BLaER1 treated with 17β-estradiol and CSF1 and Interleukin-3, amounts not matched to agents 10 nM and 100 nM (cell line): Measurements from ENCODE around the gene SLCO4A1.

Experiments used
- H3K27ac ChIP-seq, 11 experiments: shearing (Covaris generic); formaldehyde crosslinking; 2 replicates each; pipeline ENCODE4 v1.8.1; 2022
- H3K27me3 ChIP-seq, 11 experiments: shearing (Covaris generic); formaldehyde crosslinking; 2 replicates each; pipeline ENCODE4 v1.8.1; 2022
- H3K36me3 ChIP-seq, 11 experiments: shearing (Covaris generic); formaldehyde crosslinking; 2 replicates each; pipeline ENCODE4 v1.8.1; 2022
- H3K4me1 ChIP-seq, 10 experiments: shearing (Covaris generic); formaldehyde crosslinking; 2 replicates each; pipeline ENCODE4 v1.8.1; 2022
- H3K4me2 ChIP-seq, 11 experiments: shearing (Covaris generic); formaldehyde crosslinking; 2 replicates each; pipeline ENCODE4 v1.8.1; 2022
- H3K4me3 ChIP-seq, 10 experiments: shearing (Covaris generic); formaldehyde crosslinking; 2 replicates each; pipeline ENCODE4 v1.8.1; 2022
- H3K9ac ChIP-seq, 11 experiments: shearing (Covaris generic); formaldehyde crosslinking; 2 replicates each; pipeline ENCODE4 v1.8.1; 2022
- H3K9me3 ChIP-seq, 11 experiments: shearing (Covaris generic); formaldehyde crosslinking; replicated peaks in 1 of 11; 2 replicates each; pipeline ENCODE4 v1.8.1; 2022
- H4K20me1 ChIP-seq, 11 experiments: shearing (Covaris generic); formaldehyde crosslinking; 2 replicates each; pipeline ENCODE4 v1.8.1; 2022
- Cebpa-rat ChIP-seq, 11 experiments: shearing (Covaris generic); IDR thresholded peaks; 2 replicates each; pipeline ENCODE4 v1.8.1; 2022

The SLCO4A1 gene

DNA sequence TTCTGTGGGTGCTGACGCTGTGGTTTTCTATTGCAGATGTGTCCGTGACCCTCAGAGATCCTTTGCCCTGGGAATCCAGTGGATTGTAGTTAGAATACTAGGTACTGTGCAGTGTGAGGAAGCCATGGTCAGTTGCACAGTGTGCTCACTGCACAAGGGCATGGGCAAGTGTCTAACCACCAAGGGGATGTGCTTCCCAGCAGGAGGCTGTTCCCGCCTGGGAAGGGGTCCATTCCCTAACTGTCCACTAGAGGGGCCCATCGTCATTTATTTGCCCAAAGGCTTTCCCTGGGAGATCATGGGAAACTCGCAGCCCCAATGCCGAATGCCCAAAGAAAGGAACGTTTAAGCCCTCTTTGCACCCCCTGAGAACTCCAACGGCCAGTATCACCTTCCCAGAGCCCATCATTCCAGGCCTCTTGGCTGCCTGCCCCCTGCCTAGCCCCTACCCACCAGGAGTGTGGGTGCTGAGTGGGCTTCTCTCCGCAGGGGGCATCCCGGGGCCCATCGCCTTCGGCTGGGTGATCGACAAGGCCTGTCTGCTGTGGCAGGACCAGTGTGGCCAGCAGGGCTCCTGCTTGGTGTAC, 26.2 kb downstream of the SLCO4A1 start:
- no peak for TF ChIP-seq Cebpa-rat (IDR thresholded peaks at IDR 0.05)
- H3K36me3 ChIP-seq: peaks cover 8 to 87% (median 63%) of the 10 kb centered on the region in 11 experiments; a peak in 21 of 22 replicates
- H3K4me2 ChIP-seq: peak overlapping the region in 4 of 11 experiments; percentile 11 to 95 (median 73); a peak in 1 of 22 replicates
- peaks cover 22 to 95% (median 48%) of the 10 kb centered on the region in 10 experiments for H3K4me1 ChIP-seq
- no peaks in the 10 kb centered on the region for H3K27me3 ChIP-seq
- H3K9me3 ChIP-seq: no peaks in the 10 kb centered on the region
- no peak overlapping the region for H3K9ac ChIP-seq
- peaks cover 0 to 60% (median 11%) of the 10 kb centered on the region in 11 experiments; a peak in 11 of 22 replicates for H4K20me1 ChIP-seq
- peak overlapping the region in 1 of 11 experiments; percentile 14; a peak in 1 of 22 replicates for H3K27ac ChIP-seq
- no peak overlapping the region for H3K4me3 ChIP-seq

DNA sequence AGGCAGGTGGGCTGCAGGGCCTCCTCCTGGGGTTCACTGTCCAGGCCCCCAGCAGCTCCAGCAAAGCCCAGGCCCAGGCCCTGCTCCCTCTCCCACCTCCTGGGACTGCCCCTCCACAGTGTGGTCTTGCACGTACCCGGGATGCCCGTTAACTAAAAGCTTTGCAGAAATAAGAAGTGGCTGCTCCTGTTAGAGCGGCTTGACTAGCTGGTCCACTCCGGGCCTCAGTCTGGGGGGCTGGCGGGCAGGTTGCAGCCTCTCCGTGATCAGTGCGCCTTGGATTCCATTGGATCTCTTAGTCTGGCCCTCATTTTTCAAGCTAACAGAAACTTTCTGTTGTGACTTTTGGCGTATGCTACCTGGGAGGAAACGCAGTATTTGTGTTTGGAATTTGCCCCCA, 26.9 kb downstream of the SLCO4A1 start:
- H3K27ac ChIP-seq: 0 out of 22 replicates have a peak overlapping the region, but pooled peaks of 1 of the 11 experiments have one; percentile 14
- peak overlapping the region in 3 of 11 experiments; percentile 1 to 19 (median 4); a peak in 1 of 22 replicates for H3K9ac ChIP-seq
- H3K4me2 ChIP-seq: peak overlapping the region in 3 of 11 experiments; percentile 11 to 95 (median 83); a peak in 4 of 22 replicates
- H3K4me1 ChIP-seq: peaks cover 29 to 95% (median 50%) of the 10 kb centered on the region in 10 experiments
- no peaks in the 10 kb centered on the region for H3K9me3 ChIP-seq
- H3K36me3 ChIP-seq: peaks cover 8 to 80% (median 59%) of the 10 kb centered on the region in 11 experiments; a peak in 21 of 22 replicates
- no peaks in the 10 kb centered on the region for H3K27me3 ChIP-seq
- TF ChIP-seq Cebpa-rat (IDR thresholded peaks at IDR 0.05): no peak
- H4K20me1 ChIP-seq: peaks cover 0 to 55% (median 11%) of the 10 kb centered on the region in 11 experiments; a peak in 11 of 22 replicates
- no peak overlapping the region for H3K4me3 ChIP-seq

DNA sequence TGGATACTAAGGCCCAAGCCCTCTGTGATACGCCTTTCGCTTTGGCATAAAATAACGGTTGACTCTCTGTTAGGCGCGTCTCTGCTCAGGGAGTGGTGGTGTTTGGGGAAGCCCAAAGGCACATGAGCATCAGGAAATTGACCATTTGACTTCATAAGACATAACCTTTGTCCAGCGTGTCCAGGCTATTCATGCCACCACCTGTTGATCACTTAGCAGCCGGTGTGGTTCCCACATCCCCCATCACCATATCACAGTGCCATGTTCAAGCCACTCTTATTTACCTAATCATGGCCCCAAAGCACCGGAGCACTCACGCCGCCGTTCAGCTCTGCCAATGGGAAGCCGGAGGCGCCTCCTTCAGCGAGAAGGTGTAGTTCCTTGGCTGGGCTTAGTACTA, 27.9 kb downstream of the SLCO4A1 start:
- no peaks in the 10 kb centered on the region for H3K9me3 ChIP-seq
- no peak overlapping the region for H3K4me3 ChIP-seq
- peak overlapping the region in 1 of 11 experiments; percentile 56; a peak in 2 of 22 replicates for H3K27ac ChIP-seq
- H3K9ac ChIP-seq: peak overlapping the region in 4 of 11 experiments; percentile 4 to 44 (median 23); a peak in 2 of 22 replicates
- H3K27me3 ChIP-seq: no peaks in the 10 kb centered on the region
- peaks cover 8 to 71% (median 54%) of the 10 kb centered on the region in 11 experiments; a peak in 21 of 22 replicates for H3K36me3 ChIP-seq
- peaks cover 38 to 95% (median 53%) of the 10 kb centered on the region in 10 experiments for H3K4me1 ChIP-seq
- H3K4me2 ChIP-seq: peak overlapping the region in 3 of 11 experiments; percentile 83 to 95 (median 87); a peak in 6 of 22 replicates
- H4K20me1 ChIP-seq: peaks cover 0 to 53% (median 11%) of the 10 kb centered on the region in 11 experiments; a peak in 10 of 22 replicates
- TF ChIP-seq Cebpa-rat (IDR thresholded peaks at IDR 0.05): no peak

DNA sequence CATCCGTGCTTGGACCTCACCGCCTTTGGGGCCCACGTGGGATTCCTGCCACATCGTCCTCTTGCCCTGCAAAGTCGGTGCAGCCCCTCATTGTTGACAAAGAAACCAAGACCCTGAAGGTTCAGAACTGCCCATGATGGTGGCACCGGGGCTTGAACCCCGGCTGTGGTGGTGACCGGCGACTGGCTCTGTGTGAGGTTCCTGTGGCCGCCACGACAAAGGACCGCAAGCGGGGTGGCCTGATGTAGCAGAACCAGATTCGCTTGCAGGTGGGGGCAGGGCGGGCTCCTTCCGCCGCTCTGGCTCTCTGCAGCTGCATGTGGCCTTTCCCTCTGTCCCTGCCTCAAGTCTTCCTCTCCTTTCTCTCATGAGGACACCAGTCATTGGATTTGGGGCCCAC, 28.7 kb downstream of the SLCO4A1 start:
- H3K9ac ChIP-seq: peak overlapping the region in 4 of 11 experiments; percentile 4 to 32 (median 20); a peak in 5 of 22 replicates
- H3K27me3 ChIP-seq: no peaks in the 10 kb centered on the region
- peak overlapping the region in 7 of 11 experiments; percentile 22 to 95 (median 74); a peak in 12 of 22 replicates for H3K4me2 ChIP-seq
- H3K36me3 ChIP-seq: peaks cover 8 to 67% (median 51%) of the 10 kb centered on the region in 11 experiments; a peak in 21 of 22 replicates
- H3K4me1 ChIP-seq: peaks cover 45 to 99% (median 58%) of the 10 kb centered on the region in 10 experiments
- no peaks in the 10 kb centered on the region for H3K9me3 ChIP-seq
- TF ChIP-seq Cebpa-rat (IDR thresholded peaks at IDR 0.05): no peak
- H3K4me3 ChIP-seq: no peak overlapping the region
- H4K20me1 ChIP-seq: peaks cover 0 to 53% (median 11%) of the 10 kb centered on the region in 11 experiments; a peak in 10 of 22 replicates
- peak overlapping the region in 8 of 11 experiments; percentile 24 to 80 (median 54); a peak in 10 of 22 replicates for H3K27ac ChIP-seq

DNA sequence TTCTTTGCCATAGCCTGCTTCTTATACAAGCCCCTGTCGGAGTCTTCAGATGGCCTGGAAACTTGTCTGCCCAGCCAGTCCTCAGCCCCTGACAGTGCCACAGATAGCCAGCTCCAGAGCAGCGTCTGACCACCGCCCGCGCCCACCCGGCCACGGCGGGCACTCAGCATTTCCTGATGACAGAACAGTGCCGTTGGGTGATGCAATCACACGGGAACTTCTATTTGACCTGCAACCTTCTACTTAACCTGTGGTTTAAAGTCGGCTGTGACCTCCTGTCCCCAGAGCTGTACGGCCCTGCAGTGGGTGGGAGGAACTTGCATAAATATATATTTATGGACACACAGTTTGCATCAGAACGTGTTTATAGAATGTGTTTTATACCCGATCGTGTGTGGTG, 29.5 kb downstream of the SLCO4A1 start:
- H3K9ac ChIP-seq: peak overlapping the region in 9 of 11 experiments; percentile 6 to 56 (median 30); a peak in 13 of 22 replicates
- peak overlapping the region; percentile 10 to 95 (median 61); a peak in 20 of 22 replicates for H3K4me2 ChIP-seq
- no peaks in the 10 kb centered on the region for H3K27me3 ChIP-seq
- peak overlapping the region in 8 of 11 experiments; percentile 24 to 80 (median 54); a peak in 12 of 22 replicates for H3K27ac ChIP-seq
- no peaks in the 10 kb centered on the region for H3K9me3 ChIP-seq
- H3K4me3 ChIP-seq: no peak overlapping the region
- TF ChIP-seq Cebpa-rat (IDR thresholded peaks at IDR 0.05): peak in 8 of 11 experiments; percentile 24 to 76 (median 54); a peak in 9 of 22 replicates
- H3K36me3 ChIP-seq: peaks cover 8 to 60% (median 50%) of the 10 kb centered on the region in 11 experiments; a peak in 21 of 22 replicates
- H3K4me1 ChIP-seq: peaks cover 45 to 100% (median 65%) of the 10 kb centered on the region in 10 experiments
- peaks cover 0 to 46% (median 11%) of the 10 kb centered on the region in 11 experiments; a peak in 10 of 22 replicates for H4K20me1 ChIP-seq

DNA sequence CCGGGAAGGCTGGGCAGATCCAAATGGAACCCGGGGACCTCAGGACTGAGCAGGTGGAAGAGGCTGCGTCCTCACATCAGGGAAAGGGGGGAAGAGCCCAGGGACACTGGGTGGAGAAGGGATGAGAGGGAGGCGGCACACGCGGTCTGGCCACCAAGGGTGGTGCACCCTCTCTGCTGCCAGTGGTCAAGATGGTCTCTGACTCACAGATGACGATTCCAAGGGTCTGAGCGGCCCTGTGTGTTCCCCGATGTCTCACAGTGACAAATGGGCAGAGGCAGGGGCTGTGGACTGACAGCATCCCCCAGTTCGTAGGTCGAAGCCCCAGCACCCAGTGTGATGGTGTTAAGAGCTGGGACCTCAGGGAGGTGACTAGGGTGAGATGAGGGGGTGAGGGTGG, 32.1 kb downstream of the SLCO4A1 start:
- peaks cover 65 to 100% (median 90%) of the 10 kb centered on the region in 10 experiments for H3K4me1 ChIP-seq
- peak overlapping the region in 1 of 11 experiments; percentile 58; a peak in 3 of 22 replicates for H3K9ac ChIP-seq
- peaks cover 0 to 22% (median 0%) of the 10 kb centered on the region in 11 experiments; a peak in 4 of 22 replicates for H4K20me1 ChIP-seq
- peak overlapping the region; percentile 28 to 95 (median 74); a peak in 18 of 22 replicates for H3K4me2 ChIP-seq
- peaks cover 0 to 3% (median under 1%) of the 10 kb centered on the region in 11 experiments; a peak in 6 of 22 replicates for H3K9me3 ChIP-seq
- peak overlapping the region in 7 of 11 experiments; percentile 56 to 80 (median 67); a peak in 13 of 22 replicates for H3K27ac ChIP-seq
- peaks cover 8 to 34% (median 28%) of the 10 kb centered on the region in 11 experiments; a peak in 21 of 22 replicates for H3K36me3 ChIP-seq
- H3K4me3 ChIP-seq: no peak overlapping the region
- TF ChIP-seq Cebpa-rat (IDR thresholded peaks at IDR 0.05): no peak
- no peaks in the 10 kb centered on the region for H3K27me3 ChIP-seq

DNA sequence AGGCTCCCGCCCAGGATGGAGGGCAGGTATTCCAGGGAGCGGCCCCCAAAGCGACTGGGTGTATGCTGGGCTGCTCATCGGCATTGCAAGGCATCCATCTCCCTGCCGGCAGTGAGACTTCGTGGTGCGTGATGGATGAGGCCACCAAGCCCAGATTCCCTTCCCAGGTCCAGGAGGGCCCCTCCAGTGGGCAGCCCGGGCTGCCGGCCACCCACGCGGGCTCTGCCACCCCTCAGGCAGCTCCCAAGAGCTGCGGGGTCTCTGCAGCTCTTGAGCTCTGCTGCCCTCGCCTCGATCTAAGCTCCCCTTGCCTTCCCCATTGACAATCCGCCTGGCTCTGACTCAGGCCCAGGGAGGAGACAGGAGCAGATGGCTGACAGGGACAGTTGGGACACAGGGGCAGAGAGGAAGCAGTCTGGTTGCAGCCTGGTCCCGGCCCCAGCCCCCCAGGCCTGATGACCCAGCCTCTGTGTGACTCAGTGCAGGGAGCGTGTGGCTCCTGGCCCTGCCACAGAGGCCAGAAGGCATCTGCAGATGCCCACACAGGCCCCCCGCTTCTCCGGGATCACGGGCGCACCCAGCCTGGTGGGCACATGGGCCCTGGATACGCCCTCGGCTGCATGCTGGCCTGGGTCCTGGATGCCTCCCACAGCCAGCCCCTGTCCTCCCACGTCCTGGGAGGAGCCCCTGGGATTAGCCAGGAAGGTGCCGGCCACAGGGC, 33.0 kb downstream of the SLCO4A1 start:
- Histone ChIP-seq H3K4me3 (peak overlapping the region in 1 of 10 experiments; percentile 25; a peak in 1 of 20 replicates), H3K9ac (peak overlapping the region in 9 of 11 experiments; percentile 18 to 61 (median 46); a peak in 11 of 22 replicates), H3K4me1 (peaks cover 67 to 97% (median 94%) of the 10 kb centered on the region in 10 experiments), H3K36me3 (peaks cover 4 to 26% (median 20%) of the 10 kb centered on the region in 11 experiments; a peak in 21 of 22 replicates), H3K27ac (peak overlapping the region in 9 of 11 experiments; percentile 33 to 80 (median 60); a peak in 16 of 22 replicates), H3K27me3 (no peaks in the 10 kb centered on the region), H3K9me3 (peaks cover 7 to 12% (median 10%) of the 10 kb centered on the region in 11 experiments), H4K20me1 (peaks cover 0 to 15% (median 0%) of the 10 kb centered on the region in 11 experiments; a peak in 4 of 22 replicates), H3K4me2 (peak overlapping the region; percentile 40 to 95 (median 74))
- no peak for TF ChIP-seq Cebpa-rat (IDR thresholded peaks at IDR 0.05)

DNA sequence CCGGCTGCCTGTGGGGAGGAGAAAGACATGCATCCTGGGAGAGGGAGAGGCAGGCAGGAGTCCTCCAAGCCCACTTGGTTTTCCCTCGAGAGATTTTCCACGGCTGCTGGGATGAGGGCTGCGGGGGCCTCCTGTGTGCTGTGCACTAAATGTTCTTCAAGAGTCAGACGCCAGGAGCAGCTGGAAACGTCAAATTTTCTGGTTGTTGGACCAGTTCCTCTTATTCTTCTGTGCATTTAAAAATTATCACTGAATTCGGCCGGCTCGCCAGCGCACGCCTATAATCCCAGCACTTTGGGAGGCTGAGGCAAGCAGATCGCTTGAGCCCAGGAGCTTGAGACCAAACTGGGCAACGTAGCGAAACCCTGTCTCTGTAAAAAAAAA, 33.6 kb downstream of the SLCO4A1 start:
- H3K9ac ChIP-seq: peak overlapping the region in 9 of 11 experiments; percentile 18 to 61 (median 46); a peak in 11 of 22 replicates
- H3K27ac ChIP-seq: peak overlapping the region in 9 of 11 experiments; percentile 33 to 80 (median 60); a peak in 16 of 22 replicates
- peak overlapping the region in 1 of 10 experiments; percentile 25; a peak in 1 of 20 replicates for H3K4me3 ChIP-seq
- peaks cover 0 to 10% (median 0%) of the 10 kb centered on the region in 11 experiments; a peak in 3 of 22 replicates for H4K20me1 ChIP-seq
- H3K27me3 ChIP-seq: no peaks in the 10 kb centered on the region
- peaks cover 0 to 21% (median 14%) of the 10 kb centered on the region in 11 experiments; a peak in 20 of 22 replicates for H3K36me3 ChIP-seq
- H3K4me1 ChIP-seq: peaks cover 67 to 92% (median 89%) of the 10 kb centered on the region in 10 experiments
- peak overlapping the region; percentile 40 to 95 (median 74) for H3K4me2 ChIP-seq
- TF ChIP-seq Cebpa-rat (IDR thresholded peaks at IDR 0.05): no peak
- H3K9me3 ChIP-seq: peaks cover 12 to 17% (median 15%) of the 10 kb centered on the region in 11 experiments
